ENCODE results near the gene FABP1. TPM values are rescaled to one million over a fixed set of nuclear protein-coding genes. Genes with fewer than 3 reads are reported as not detected.

The FABP1 gene
- total and polyA plus RNA-seq, 10 donors, result 0.15 to 3.6 (median 0.39) TPM; not detected in 7

- intact Hi-C loops (cut with DNase I; ENCODE audit: low total_unique reads), result no loop called here
- Histone ChIP-seq H3K4me1 (no peaks in the 10 kb centered on the region), H3K27ac (no peak overlapping the region), H3K4me3 (no peak overlapping the region), H3K36me3 (no peaks in the 10 kb centered on the region), H3K9me3 (no peaks in the 10 kb centered on the region), H3K27me3 (replicated peaks in 1 of 7) (peaks cover 0 to 28% (median 0%) of the 10 kb centered on the region in 7 donors)
- DNase-seq, result no peak
- 75 to 87% (median 82%) methylated on average over 8 of the region's 8 CpGs for WGBS, 5 donors
- TF ChIP-seq POLR2AphosphoS5 (IDR thresholded peaks at IDR 0.05) (no peak), POLR2A (IDR thresholded peaks at IDR 0.05) (no peak), CTCF (IDR thresholded peaks at IDR 0.05 in 8 of 11, conservative IDR thresholded peaks at IDR 0.05 in 3 of 11) (no peak)
These were observed 5.5 kb downstream of the FABP1 start for GRCh38 chr2:88122141-88122884.

- TF ChIP-seq POLR2AphosphoS5 (IDR thresholded peaks at IDR 0.05) (no peak), POLR2A (IDR thresholded peaks at IDR 0.05) (no peak), CTCF (IDR thresholded peaks at IDR 0.05 in 8 of 11, conservative IDR thresholded peaks at IDR 0.05 in 3 of 11) (no peak)
- no peaks in the 10 kb centered on the region for H3K36me3 ChIP-seq
- H3K4me1 ChIP-seq, result no peaks in the 10 kb centered on the region
- peaks cover 0 to 28% (median 0%) of the 10 kb centered on the region in 7 donors for H3K27me3 ChIP-seq (replicated peaks in 1 of 7)
- no peak overlapping the region for H3K27ac ChIP-seq
- DNase-seq, result no peak
- intact Hi-C loops (cut with DNase I; ENCODE audit: low total_unique reads), result no loop called here
- H3K4me3 ChIP-seq, result no peak overlapping the region
- 89 to 94% (median 92%) methylated on average over 4 of the region's 4 CpGs for WGBS, 5 donors
- no peaks in the 10 kb centered on the region for H3K9me3 ChIP-seq
These were observed 6.2 kb downstream of the FABP1 start for GRCh38 chr2:88121678-88122077.

- peaks cover 0 to 22% (median 0%) of the 10 kb centered on the region in 7 donors for H3K27me3 ChIP-seq (replicated peaks in 1 of 7)
- no peak overlapping the region for H3K27ac ChIP-seq
- intact Hi-C loops (cut with DNase I; ENCODE audit: low total_unique reads), result no loop called here
- no peak overlapping the region for H3K4me3 ChIP-seq
- H3K36me3 ChIP-seq, result no peaks in the 10 kb centered on the region
- DNase-seq, result no peak
- no peaks in the 10 kb centered on the region for H3K9me3 ChIP-seq
- WGBS, 5 donors, result 86 to 95% (median 87%) methylated on average over 4 of the region's 4 CpGs
- no peaks in the 10 kb centered on the region for H3K4me1 ChIP-seq
- TF ChIP-seq POLR2A (IDR thresholded peaks at IDR 0.05), result no peak
- TF ChIP-seq POLR2AphosphoS5 (IDR thresholded peaks at IDR 0.05), result no peak
- no peak for TF ChIP-seq CTCF (IDR thresholded peaks at IDR 0.05 in 8 of 11, conservative IDR thresholded peaks at IDR 0.05 in 3 of 11)
These were observed 9.9 kb downstream of the FABP1 start for GRCh38 chr2:88117973-88118372.

- no peak for DNase-seq
- WGBS, 5 donors, result 88 to 96% (median 92%) methylated on average over 17 to 18 of the region's 18 CpGs
These were observed 11.0 kb downstream of the FABP1 start for GRCh38 chr2:88116669-88117432.

More at GRCh38 chr2:88116669-88117432, 11.0 kb downstream of the FABP1 start:
- Histone ChIP-seq H3K36me3 (no peaks in the 10 kb centered on the region), H3K9me3 (no peaks in the 10 kb centered on the region), H3K4me1 (no peaks in the 10 kb centered on the region), H3K27ac (no peak overlapping the region), H3K4me3 (no peak overlapping the region), H3K27me3 (replicated peaks in 1 of 7) (peaks cover 0 to 22% (median 0%) of the 10 kb centered on the region in 7 donors)
- TF ChIP-seq CTCF (IDR thresholded peaks at IDR 0.05 in 8 of 11, conservative IDR thresholded peaks at IDR 0.05 in 3 of 11) (no peak), POLR2A (IDR thresholded peaks at IDR 0.05) (no peak), POLR2AphosphoS5 (IDR thresholded peaks at IDR 0.05) (no peak)
- intact Hi-C loops (cut with DNase I; ENCODE audit: low total_unique reads), result no loop called here

Data from spleen (tissue), 11 donors.